Amniotic epithelial cell (primary cell): ENCODE results near the gene FAM83E.
"Not testable (repeated sequence)": the region's sequence is repeated elsewhere in the genome, so short reads cannot be mapped to it uniquely, and the experiment has no call there.

Experiments
- DNase-seq: peaks from one replicate; pipeline ENCODE4 v3.0.0-alpha.2; 2010; ENCODE audit warnings: low read depth

Gene FAM83E

GRCh38 chr19:48614436-48615230 is at the start of gene FAM83E:
FAM83E (minus strand) TSS chr19:48615076; CDS start chr19:48613372, 1,704 bp downstream.
- no peak for DNase-seq

- DNase-seq, result no peak
These were observed 49.6 kb upstream of the FAM83E start for GRCh38 chr19:48664476-48664875.

- no peak for DNase-seq
These were observed 48.8 kb upstream of the FAM83E start for GRCh38 chr19:48663667-48664066.

GRCh38 chr19:48661711-48662090 is 46.8 kb upstream of the FAM83E start:
- DNase-seq, result no peak

GRCh38 chr19:48660852-48661710 is 46.2 kb upstream of the FAM83E start:
- DNase-seq, result peak; percentile 89

- DNase-seq, result peak; percentile 66
These were observed 44.9 kb upstream of the FAM83E start for GRCh38 chr19:48659768-48660167.

- no peak for DNase-seq
These were observed 43.6 kb upstream of the FAM83E start for GRCh38 chr19:48658483-48658882.

GRCh38 chr19:48657828-48658227 is 43.0 kb upstream of the FAM83E start:
- DNase-seq, result not testable (repeated sequence)

GRCh38 chr19:48656840-48657474 is 42.1 kb upstream of the FAM83E start:
- DNase-seq, result peak; percentile 86

GRCh38 chr19:48654299-48655059 is 39.6 kb upstream of the FAM83E start:
- DNase-seq, result peak; percentile 39

- DNase-seq, result no peak
These were observed 36.8 kb upstream of the FAM83E start for GRCh38 chr19:48651683-48652048.

GRCh38 chr19:48650974-48651682 is 36.3 kb upstream of the FAM83E start:
- no peak for DNase-seq

GRCh38 chr19:48648134-48648533 is 33.3 kb upstream of the FAM83E start:
- DNase-seq, result no peak

- peak; percentile 84 for DNase-seq
These were observed 31.9 kb upstream of the FAM83E start for GRCh38 chr19:48646722-48647216.

GRCh38 chr19:48646001-48646721 is 31.3 kb upstream of the FAM83E start, which contains the start of gene CA11:
CA11 (minus strand) TSS chr19:48646187; CDS start chr19:48645632, 555 bp downstream.
- peak; percentile 52 for DNase-seq

GRCh38 chr19:48645620-48646000 is 30.7 kb upstream of the FAM83E start:
- no peak for DNase-seq

GRCh38 chr19:48644839-48645619 is 30.2 kb upstream of the FAM83E start:
- peak; percentile 82 for DNase-seq

GRCh38 chr19:48644355-48644754 is 29.5 kb upstream of the FAM83E start:
- no peak for DNase-seq

GRCh38 chr19:48642862-48643261 is 28.0 kb upstream of the FAM83E start:
- DNase-seq, result no peak
